Neutrophil (primary cell): ENCODE measurements around the gene PHC1.
"Not testable (repeated sequence)": the region's sequence is repeated elsewhere in the genome, so short reads cannot be mapped to it uniquely, and the experiment has no call there.

Experiments used
- H3K27ac ChIP-seq: fragments of 200-600 bp; sonication (generic); 2 replicates; pipeline ENCODE4 v1.5.1; 2016; ENCODE audit warnings: mild to moderate bottlenecking, moderate library complexity
- H3K27me3 ChIP-seq: fragments of 200-600 bp; sonication (generic); 2 replicates; pipeline ENCODE4 v1.6.0; 2016; ENCODE audit warnings: mild to moderate bottlenecking
- H3K36me3 ChIP-seq: fragments of 200-600 bp; sonication (generic); 2 replicates; pipeline ENCODE4 v1.5.1; 2017
- H3K4me1 ChIP-seq, 2 experiments: fragments of 200-600 bp in 1 of 2; sonication (generic) in 1 of 2; 1 replicate in 1 of 2; 2 replicates in 1 of 2; pipeline versions ENCODE4 v1.5.1 to v1.6.1; 2013 to 2016; ENCODE audit warnings: low read depth in 1 of 2, low read length in 1 of 2, mild to moderate bottlenecking in 1 of 2, moderate library complexity in 1 of 2; ENCODE audit not compliant: control insufficient read depth in 1 of 2, insufficient read depth in 1 of 2
- H3K4me3 ChIP-seq, 2 experiments: fragments of 200-600 bp in 1 of 2; sonication (generic) in 1 of 2; 1 replicate in 1 of 2; 2 replicates in 1 of 2; pipeline ENCODE4 v1.5.1; 2013 to 2016; ENCODE audit warnings: low read depth in 1 of 2, low read length in 1 of 2, mild to moderate bottlenecking in 1 of 2, moderate library complexity in 1 of 2
- H3K9me3 ChIP-seq: fragments of 200-600 bp; sonication (generic); 2 replicates; pipeline ENCODE4 v1.5.1; 2016
- CTCF ChIP-seq: fragments of 200-600 bp; sonication (generic); IDR thresholded peaks from 2 replicates; pipeline ENCODE4 v1.5.1; 2016; ENCODE audit warnings: antibody characterized with exemption

PHC1 gene

GRCh38 chr12:8914033-8914715 is at the start of gene PHC1:
PHC1 (plus strand) TSS chr12:8914509; CDS start chr12:8917678, 3,169 bp downstream.
- H3K9me3 ChIP-seq, H3K36me3 ChIP-seq, H3K27ac ChIP-seq: not testable (repeated sequence)
- H3K4me1 ChIP-seq, result peaks cover 0 to 12% of the 10 kb centered on the region in 2 experiments
- H3K27me3 ChIP-seq, result peaks cover 47% of the 10 kb centered on the region
- H3K4me3 ChIP-seq, result peak within 1 kb of the TSS; percentile 65 to 68

- Histone ChIP-seq H3K4me3 (no peak overlapping the region), H3K27me3 (no peaks in the 10 kb centered on the region), H3K4me1 (no peaks in the 10 kb centered on the region), H3K27ac (no peak overlapping the region), H3K9me3 (no peaks in the 10 kb centered on the region), H3K36me3 (no peaks in the 10 kb centered on the region)
- no peak for TF ChIP-seq CTCF
These were observed 47.9 kb upstream of the PHC1 start for GRCh38 chr12:8866429-8866828.

GRCh38 chr12:8867009-8867408 is 47.3 kb upstream of the PHC1 start:
- H3K4me3 ChIP-seq, result no peak overlapping the region
- H3K9me3 ChIP-seq, result no peaks in the 10 kb centered on the region
- no peaks in the 10 kb centered on the region for H3K4me1 ChIP-seq
- H3K27me3 ChIP-seq, result no peaks in the 10 kb centered on the region
- no peak for TF ChIP-seq CTCF
- no peaks in the 10 kb centered on the region for H3K36me3 ChIP-seq
- no peak overlapping the region for H3K27ac ChIP-seq

- no peak for TF ChIP-seq CTCF
- no peaks in the 10 kb centered on the region for H3K9me3 ChIP-seq
- no peaks in the 10 kb centered on the region for H3K36me3 ChIP-seq
- no peak overlapping the region for H3K4me3 ChIP-seq
- H3K27me3 ChIP-seq, result no peaks in the 10 kb centered on the region
- no peak overlapping the region for H3K27ac ChIP-seq
- H3K4me1 ChIP-seq, result no peaks in the 10 kb centered on the region
These were observed 46.5 kb upstream of the PHC1 start for GRCh38 chr12:8867786-8868185.

- Histone ChIP-seq H3K36me3 (no peaks in the 10 kb centered on the region), H3K27ac (no peak overlapping the region), H3K27me3 (no peaks in the 10 kb centered on the region), H3K4me1 (no peaks in the 10 kb centered on the region), H3K9me3 (no peaks in the 10 kb centered on the region), H3K4me3 (no peak overlapping the region)
- TF ChIP-seq CTCF, result no peak
These were observed 43.7 kb upstream of the PHC1 start for GRCh38 chr12:8870586-8870985.

GRCh38 chr12:8871068-8871467 is 43.2 kb upstream of the PHC1 start:
- Histone ChIP-seq H3K36me3 (no peaks in the 10 kb centered on the region), H3K4me3 (no peak overlapping the region), H3K4me1 (no peaks in the 10 kb centered on the region), H3K27me3 (no peaks in the 10 kb centered on the region), H3K9me3 (no peaks in the 10 kb centered on the region), H3K27ac (no peak overlapping the region)
- no peak for TF ChIP-seq CTCF
